HG02973 (cell line): Measurements from ENCODE around the gene C17orf113.
"Not testable (repeated sequence)": the region's sequence is repeated elsewhere in the genome, so short reads cannot be mapped to it uniquely, and the experiment has no call there.

ENCODE experiments used
- ATAC-seq: cut with Tn5 transposase; IDR thresholded peaks from one replicate; pipeline ENCODE4 v1.9.1; 2021; ENCODE audit warnings: moderate library complexity; ENCODE audit not compliant: unreplicated experiment

The C17orf113 gene

GRCh38 chr17:42017866-42018200 lies 32.6 kb downstream of the C17orf113 start:
- ATAC-seq: no peak

DNA sequence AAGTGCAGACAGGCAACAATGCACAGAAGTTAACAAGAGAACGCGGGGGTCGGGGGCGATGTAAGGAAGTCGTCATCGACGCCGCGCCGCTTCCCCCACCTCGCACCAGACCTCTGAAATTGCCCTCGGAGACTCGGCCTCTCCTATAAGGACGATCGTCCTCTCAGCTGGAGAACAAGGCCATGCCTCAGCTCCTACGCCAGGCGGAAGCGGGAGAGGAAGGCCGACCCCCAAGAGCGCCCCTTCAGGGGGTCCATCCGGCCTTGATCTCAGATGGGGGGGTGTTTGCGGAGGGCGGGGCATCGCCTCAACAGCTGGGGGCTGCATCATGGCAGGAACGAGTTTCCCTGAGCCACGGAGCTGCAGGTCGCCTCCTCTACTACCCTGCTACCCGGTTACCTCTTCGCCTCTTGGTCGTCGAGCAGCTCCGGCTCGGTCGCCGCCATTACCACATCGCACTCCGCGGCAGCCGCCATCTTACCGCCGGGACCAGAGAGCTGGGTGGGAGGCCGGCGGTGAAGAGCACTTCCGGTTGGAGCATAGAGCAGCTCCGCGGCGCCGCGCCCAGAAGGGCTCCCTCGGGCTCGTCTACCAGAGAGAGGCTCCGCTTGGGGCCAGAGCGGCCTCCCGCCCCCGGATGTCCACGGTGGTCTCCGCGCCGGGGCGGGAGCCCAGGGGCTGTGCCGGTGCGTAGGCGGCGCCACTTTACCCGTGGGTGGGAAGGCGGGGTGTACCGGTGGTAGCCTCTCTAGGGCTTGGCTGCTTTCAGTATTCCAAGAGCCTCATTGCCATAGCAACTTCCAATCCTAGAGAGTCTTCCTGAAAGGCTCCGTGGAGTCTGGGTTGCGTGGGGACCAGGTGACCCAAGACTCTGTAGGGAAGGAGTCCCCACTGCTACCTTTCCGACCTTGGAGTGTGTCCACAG lies 33.2 kb downstream of the C17orf113 start, which contains the start of gene DNAJC7:
DNAJC7 (minus strand) TSS at position 499 of the 925 bp plus-strand sequence; CDS start at position 476, 23 bp downstream.
- ATAC-seq: peak; percentile 72

- no peak for ATAC-seq
These were observed 34.0 kb downstream of the C17orf113 start for GRCh38 chr17:42016411-42016831.

DNA sequence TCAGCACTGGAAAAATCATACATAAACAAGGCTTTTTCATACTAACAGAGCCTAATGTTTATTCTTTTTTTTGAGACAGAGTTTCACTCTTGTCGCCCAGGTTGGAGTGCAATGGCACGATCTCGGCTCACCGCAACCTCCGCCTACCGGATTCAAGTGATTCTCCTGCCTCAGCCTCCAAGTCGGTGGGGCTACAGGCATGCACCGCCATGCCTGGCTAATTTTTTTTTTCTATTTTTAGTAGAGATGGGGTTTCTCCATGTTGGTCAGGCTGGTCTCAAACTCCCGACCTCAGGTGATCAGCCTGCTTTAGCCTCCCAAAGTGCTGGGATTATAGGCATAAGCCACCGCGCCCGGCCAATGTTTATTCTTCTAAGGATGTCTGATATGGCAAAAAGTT lies 36.7 kb downstream of the C17orf113 start:
- not testable (repeated sequence) for ATAC-seq

GRCh38 chr17:42012363-42012762 lies 38.0 kb downstream of the C17orf113 start:
- not testable (repeated sequence) for ATAC-seq

- no peak for ATAC-seq
These were observed 39.4 kb downstream of the C17orf113 start for GRCh38 chr17:42010898-42011516.

- ATAC-seq: not testable (repeated sequence)
These were observed 40.1 kb downstream of the C17orf113 start for GRCh38 chr17:42010266-42010680.

- ATAC-seq: no peak
These were observed 41.2 kb downstream of the C17orf113 start for GRCh38 chr17:42009170-42009569.

DNA sequence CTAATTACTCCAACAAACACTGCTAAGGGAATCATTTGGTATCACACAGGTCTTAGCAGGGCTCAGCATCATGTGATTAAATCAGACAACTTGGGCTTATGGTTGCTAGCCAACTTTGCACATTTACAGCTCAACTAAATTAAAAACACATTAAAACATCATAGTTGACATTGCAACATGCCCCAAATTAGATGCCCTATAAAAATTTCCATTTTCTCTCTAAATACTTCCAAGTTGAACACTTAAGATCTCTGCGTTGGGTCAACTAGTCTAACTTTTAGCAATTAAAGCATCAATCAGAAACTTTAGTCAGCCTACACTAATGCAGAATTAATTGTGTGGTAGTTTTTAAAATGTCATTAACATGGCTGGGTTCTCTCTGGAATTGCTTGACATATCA lies 45.2 kb downstream of the C17orf113 start:
- ATAC-seq: no peak

DNA sequence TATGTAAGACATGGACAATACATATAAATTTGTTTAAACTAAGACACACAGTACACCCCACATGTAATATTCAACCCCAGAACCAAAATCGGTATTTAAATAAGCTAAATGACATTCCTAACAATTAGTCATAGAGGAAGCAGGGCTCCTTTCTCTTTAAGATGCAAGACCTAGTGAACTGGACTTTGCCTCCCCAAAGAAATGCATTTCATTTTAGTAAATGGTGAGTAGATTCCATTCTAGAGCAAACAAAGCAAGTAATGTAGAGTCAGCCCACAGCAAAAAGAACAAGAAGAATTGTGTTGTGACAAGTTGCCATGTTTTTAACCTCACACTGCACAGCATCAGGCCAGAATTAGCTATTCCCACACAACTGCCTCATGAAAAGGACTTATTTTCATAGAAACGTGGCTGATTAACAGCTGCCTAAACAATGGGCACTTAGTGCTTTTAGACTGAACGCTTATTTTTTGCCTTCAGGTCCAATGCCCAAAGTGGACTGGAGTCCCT lies 47.6 kb downstream of the C17orf113 start:
- ATAC-seq: no peak

GRCh38 chr17:42002175-42002791 lies 48.1 kb downstream of the C17orf113 start:
- no peak for ATAC-seq

- ATAC-seq: no peak
These were observed 48.7 kb downstream of the C17orf113 start for GRCh38 chr17:42001729-42002128.

DNA sequence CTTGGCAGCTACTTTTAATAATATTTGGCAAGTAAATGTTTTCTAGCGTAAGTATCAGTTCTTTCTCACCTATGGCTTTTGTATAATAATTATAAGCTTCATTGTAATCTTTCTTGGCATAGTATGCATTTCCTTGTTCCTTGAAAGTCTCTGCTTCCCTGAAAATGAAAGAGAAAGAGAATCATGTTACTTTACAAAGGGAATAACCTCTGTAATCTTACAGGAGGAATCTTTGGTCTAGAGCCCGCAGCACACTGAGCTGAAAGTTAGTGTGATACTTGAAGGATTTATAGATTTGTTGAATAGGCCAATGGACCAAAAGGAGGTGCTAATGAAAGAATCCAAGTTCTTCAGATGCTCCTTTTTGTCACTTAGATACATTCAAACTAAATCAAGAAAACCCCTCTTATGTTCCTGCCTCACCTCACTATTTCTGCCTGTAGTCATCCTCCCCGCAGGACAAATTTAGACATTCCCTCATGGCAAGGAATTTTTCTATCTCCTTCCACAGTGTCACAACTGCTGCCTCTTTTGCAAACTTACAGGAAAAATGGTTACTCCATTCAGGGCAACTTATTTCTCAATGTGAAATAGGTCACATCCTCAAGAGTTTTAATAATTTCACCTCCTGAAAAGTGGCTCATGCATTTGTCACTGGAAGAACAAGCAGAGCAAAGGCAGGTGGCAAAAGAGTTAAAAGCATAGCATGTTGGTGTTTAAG lies 49.8 kb downstream of the C17orf113 start:
- ATAC-seq: no peak

GRCh38 chr17:41998497-41998896 lies 51.9 kb downstream of the C17orf113 start:
- ATAC-seq: no peak

DNA sequence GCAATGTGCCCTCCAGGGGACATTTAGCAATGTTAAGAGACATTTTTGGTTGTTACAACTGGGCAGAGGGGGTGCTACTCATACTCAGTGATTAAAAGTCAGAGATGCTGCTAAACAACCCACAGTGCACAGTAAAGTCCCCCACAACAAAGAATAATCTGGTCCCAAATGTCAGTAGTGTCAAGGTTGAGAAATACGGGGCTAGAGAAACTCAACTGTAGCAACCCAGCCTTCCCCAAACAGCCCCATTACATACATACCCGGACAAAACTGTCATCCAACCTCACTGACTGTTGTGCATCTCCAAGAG lies 53.6 kb downstream of the C17orf113 start:
- no peak for ATAC-seq

DNA sequence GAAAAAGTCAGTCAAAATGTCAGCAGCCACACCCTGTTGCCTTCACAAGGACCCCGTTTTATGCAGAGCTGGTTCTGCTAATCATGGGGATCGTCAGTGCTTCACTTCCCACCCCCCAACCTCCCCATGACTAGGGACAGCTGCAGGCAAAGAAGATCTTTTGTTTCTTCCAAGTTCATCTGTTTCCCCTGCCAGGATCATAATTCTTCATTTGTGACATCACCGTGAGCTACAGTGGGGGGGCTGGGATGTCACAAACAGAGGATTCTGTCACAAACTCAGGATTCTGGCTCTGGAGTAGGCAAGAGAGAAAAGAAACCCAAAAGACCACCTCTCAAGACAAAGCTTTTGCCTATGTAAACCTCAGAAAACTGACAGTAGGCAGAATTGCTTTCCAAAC lies 57.8 kb downstream of the C17orf113 start:
- no peak for ATAC-seq

GRCh38 chr17:41989702-41990419 lies 60.5 kb downstream of the C17orf113 start:
- ATAC-seq: no peak

GRCh38 chr17:41988418-41988817 lies 62.0 kb downstream of the C17orf113 start:
- ATAC-seq: no peak
